NOMO-1 treated with DMSO at 0.1 percent for 48 hours (cell line): ENCODE measurements around the gene PORCN.
"Not testable (repeated sequence)": the region's sequence is repeated elsewhere in the genome, so short reads cannot be mapped to it uniquely, and the experiment has no call there.

Experiments
- DNase-seq: peaks from one replicate; lab custom pipeline; 2025; ENCODE audit not compliant: unreplicated experiment; lab: John Stamatoyannopoulos, UW

PORCN gene

DNA sequence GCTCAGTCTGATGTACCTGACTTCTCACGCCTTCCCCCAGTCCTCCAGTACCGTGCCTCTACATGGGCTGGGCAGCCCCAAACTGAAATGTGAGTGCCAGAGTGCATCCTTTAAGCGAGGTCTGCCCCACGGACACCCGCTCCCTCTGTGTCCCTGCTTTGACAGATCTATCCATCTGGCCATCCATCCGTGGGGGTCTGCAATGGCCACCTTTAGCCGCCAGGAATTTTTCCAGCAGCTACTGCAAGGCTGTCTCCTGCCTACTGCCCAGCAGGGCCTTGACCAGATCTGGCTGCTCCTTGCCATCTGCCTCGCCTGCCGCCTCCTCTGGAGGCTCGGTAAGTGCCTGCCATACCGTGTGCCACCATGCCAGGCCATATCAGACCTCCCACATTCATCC is 827 bp downstream of the PORCN start:
- no peak for DNase-seq

- no peak for DNase-seq
Measured at GRCh38 chrX:48511560-48511959, 2.8 kb downstream of the PORCN start.

DNA sequence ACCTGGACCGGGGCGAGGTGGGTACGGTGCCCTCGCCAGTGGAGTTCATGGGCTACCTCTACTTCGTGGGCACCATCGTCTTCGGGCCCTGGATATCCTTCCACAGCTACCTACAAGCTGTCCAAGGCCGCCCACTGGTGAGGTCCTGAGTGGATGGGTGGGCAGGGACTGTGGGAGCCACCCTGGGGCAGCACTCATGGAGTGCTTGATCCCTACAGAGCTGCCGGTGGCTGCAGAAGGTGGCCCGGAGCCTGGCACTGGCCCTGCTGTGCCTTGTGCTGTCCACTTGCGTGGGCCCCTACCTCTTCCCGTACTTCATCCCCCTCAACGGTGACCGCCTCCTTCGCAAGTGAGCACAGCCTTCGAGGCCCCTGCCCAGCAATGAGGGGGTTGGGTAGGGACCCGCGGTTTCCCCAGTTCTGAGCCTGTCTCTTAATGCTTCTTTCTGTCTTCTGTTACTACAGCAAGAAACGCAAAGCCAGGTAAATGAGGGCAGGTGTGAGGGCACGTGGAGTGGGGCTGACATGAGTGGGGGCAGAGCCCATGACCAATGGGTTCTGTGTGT is 3.7 kb downstream of the PORCN start:
- no peak for DNase-seq

DNA sequence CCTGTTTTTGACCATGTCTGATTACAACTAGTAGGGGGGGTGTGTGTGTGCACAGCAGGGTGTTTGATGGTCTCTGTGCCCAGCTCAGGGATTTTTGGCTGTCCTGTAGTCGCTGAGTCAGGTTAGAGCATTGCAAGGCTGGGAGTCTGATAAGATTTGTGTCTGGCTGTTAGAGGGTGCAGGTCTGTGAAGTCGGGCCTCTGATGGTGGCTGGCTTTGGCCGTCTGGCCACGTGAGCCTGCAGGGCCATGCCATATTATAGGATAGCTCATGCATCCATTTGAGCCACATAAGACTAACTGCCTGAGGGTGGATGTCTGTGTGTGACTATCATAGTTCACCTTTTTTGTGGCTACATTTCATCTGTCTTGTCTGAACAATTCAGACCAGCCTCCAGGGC is 4.9 kb downstream of the PORCN start:
- no peak for DNase-seq

DNA sequence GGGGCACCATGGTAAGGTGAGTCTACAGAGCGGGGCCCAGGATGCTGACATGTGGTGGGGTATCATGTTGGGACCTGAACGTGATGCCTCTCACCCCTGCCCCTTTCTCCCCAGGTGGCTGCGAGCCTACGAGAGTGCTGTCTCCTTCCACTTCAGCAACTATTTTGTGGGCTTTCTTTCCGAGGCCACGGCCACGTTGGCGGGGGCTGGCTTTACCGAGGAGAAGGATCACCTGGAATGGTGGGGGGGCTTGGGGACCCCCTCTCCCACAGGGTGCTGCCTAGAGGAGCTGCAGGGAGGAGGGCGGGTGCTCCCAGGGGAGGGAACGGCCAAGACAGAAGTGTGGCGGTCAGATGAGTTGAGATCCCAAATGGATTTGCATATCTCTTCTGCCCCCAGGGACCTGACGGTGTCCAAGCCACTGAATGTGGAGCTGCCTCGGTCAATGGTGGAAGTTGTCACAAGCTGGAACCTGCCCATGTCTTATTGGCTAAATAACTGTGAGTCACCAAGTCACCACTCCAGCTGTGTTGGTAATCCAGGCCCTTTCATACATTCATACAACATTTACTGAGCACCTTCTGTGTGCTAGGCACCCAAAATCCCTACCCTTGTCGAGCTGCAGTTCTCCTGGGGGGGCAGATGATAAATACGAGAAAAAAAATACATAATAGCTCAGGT is 5.5 kb downstream of the PORCN start:
- no peak for DNase-seq

DNA sequence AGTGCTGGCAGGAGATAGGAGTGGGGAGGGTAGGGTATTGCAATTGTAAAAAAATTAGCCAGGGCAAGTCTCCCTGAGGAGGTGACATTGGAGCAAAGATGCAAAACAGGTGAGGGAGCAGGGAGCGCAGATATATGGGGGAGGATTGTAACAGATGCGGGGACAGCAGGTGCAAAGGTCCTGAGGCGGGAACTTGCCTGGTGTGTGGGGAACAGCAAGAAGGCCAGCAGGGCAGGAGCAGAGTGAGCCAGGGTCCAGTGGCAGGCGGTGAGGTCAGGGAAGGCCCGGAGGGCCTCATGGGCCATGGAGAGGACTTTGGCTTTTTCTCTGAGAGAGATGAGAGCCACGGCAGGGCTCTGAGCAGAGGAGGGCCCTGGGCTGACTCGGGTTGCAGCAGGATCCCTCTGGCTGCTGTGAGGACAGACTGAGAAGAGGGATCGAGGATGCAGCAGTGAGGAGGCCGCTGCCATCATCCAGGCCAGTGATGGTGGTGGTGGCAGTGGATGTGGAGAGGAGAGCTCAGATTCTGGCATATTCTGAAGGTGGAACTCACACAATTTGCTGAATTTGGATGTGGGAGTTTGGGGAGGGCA is 6.2 kb downstream of the PORCN start:
- no peak for DNase-seq

GRCh38 chrX:48515842-48516241 is 7.0 kb downstream of the PORCN start:
- DNase-seq: no peak

DNA sequence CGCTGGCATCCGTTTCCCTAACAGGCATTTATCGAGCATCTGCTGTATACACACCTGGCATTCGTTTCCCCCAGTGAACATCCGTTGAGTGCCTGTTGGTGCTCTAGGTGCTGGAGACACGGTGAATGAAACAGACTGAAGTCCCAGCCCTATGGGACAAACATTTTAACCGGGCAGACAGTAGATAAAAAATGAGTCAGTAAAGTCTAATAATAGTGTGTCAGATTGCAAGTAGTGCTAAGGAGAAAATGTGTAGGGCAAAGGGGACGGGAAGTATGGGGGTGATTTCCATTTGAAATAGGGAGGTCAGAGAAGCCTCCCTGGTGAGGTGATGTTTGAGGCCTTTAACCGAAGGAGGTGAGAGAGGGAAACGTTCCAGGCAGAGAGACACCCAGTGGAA is 7.5 kb downstream of the PORCN start:
- DNase-seq: no peak

- DNase-seq: no peak
Measured at GRCh38 chrX:48516987-48517386, 8.2 kb downstream of the PORCN start.

DNA sequence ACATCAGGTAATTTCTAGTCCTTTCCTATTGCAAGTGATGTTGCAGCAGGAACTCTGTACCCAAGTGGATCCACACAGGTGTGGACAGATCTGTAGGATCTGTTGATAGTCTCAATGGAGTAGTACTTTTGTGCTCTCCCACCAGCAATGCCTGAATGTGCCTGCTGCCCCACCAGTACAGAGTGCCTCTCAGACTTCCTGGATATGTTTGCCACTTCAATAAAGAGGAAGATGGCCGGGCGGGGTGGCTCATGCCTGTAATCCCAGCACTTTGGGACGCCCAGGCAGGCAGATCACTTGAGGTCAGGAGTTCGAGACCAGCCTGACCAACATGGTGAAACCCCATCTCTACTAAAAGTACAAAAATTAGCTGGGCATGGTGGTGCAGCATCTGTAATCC is 10.7 kb downstream of the PORCN start:
- DNase-seq: not testable (repeated sequence)

- no peak for DNase-seq
Measured at GRCh38 chrX:48520455-48520854, 11.7 kb downstream of the PORCN start.

DNA sequence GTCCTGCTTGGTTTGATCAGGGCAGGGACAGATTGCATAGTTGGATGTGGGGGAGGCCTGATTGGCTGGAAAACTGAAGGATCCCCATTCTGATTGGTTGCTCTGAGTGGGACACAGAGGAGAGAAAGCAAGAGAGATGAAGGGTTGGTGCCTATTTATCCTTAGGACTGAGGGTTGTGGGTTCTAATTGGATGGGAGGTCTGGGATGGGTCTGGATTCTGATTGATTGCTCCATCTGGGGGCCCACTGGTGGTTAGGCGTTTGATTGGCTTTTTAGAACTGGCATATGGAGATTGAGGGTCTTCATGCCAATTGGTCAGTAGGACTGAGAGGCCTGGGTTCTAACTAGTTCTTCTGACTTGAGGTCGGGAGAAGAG is 12.2 kb downstream of the PORCN start:
- no peak for DNase-seq

DNA sequence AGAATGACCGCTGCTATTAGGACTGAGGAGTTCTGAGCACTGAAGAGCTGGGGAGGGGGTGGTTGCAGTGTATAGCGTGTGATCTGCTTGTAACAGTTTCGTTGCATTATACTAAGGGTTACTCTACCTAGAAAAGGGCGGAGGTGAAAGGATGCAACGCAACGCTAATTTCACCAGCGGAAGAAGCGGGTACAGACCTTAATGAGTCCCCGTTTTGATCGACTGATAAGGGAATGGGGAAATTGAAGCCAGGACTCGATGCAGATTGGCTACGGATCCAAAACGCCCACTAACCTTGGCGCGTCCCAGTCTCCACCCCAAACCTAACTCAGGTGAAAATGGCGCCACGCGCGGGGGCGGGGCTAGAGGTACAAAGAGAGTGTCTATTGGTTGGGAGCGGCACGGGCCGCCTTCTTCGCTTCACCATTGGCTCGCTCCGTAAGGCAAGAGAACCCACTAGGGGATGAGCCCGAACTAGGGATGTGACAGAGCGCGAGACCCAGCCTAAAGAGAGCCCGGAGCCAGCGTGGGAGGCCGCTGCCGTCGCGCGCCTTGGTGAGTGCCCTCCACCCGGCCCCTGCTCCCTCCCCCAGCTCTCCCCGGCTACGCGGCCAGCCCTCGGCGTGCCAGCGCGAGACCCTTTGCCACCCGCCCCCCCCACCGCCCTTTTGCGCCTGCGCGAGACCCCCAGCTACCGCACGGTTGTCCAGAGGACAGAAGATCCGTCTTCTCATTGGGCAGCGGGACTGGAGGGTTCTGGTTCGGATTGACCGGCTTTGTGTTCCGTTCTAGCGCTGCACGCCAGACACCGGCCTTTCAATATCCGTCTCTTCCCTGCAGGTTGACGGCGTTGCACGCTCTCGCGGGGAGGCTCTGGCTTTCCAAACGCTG is 12.8 kb downstream of the PORCN start, which contains the start of gene EBP:
EBP (plus strand) TSS at position 456 of the 891 bp plus-strand sequence. CDS start 1,964 bp downstream, outside the sequence.
- peak; percentile 91 for DNase-seq

DNA sequence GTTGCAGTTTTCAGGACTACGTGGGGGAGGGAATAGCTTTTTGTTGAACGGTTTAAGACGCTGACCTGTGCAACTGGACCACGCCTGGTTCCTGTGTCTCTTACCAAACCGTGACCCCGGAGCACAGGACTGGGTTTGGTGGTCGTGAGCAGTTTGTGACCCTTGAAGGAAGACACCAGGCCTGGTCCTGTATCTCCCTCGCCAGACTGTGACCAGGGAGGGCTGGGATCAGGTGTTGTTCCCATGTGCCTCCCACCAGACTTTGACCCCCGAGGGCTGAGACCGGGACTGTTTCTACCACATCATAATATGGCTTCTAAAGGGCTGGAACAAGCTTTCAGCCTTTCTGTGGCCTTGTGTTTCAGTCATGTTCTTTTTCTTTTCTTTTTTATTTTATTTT is 13.5 kb downstream of the PORCN start:
- no peak for DNase-seq

GRCh38 chrX:48523682-48524081 is 14.9 kb downstream of the PORCN start:
- DNase-seq: peak; percentile 4

DNA sequence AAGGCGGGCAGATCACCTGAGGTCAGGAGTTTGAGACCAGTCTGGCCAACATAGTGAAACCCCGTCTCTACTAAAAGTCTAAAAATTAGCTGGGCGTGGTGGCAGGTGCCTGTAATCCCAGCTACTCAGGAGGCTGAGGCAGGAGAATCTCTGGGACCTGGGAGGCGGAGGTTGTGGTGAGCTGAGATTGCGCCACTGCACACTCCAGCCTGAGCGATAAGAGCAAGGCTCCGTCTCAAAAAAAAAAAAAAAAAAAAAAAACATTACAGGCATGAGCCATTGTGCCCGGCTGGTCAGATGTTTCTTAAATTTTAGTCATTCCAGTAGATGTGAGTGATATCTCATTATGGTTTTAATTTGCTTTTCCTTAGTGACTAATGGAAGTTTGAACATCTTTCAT is 17.1 kb downstream of the PORCN start:
- not testable (repeated sequence) for DNase-seq

GRCh38 chrX:48530736-48531135 is 21.9 kb downstream of the PORCN start:
- no peak for DNase-seq

GRCh38 chrX:48531358-48531959 is 22.7 kb downstream of the PORCN start:
- no peak for DNase-seq

GRCh38 chrX:48532161-48532560 is 23.4 kb downstream of the PORCN start:
- no peak for DNase-seq

GRCh38 chrX:48533165-48533564 is 24.4 kb downstream of the PORCN start:
- no peak for DNase-seq

DNA sequence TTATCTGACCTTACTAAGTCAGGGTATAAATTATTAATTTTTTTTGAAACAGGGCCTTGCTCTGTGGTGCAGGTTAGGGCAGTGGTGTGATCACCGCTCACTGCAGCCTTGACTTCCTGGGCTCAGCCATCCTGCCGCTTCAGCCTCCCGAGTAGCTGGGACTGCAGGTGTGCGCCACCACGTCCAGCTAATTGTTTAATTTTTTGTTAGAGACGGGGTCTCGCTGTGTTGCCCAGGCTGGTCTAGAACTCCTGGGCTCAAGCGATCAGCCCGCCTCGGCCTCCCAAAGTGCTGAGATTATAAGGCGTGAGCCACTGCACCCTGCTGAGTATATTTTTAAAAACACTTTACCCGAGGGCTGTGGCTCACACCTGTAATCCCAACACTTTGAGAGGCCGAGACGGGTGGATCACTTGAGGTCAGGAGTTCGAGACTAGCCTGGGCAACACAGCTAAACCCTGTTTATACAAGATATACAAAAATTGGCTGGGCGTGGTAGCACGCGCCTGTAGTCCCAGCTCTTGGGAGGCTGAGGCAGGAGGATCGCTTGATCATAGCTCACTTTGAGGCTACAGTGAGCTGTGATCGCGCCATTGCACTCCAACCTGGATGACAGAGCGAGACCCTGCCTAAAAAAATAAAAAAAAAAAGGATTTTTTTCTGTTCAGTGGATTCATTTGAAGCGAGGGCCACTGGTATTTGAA is 30.0 kb downstream of the PORCN start:
- DNase-seq: no peak
